PFSK-1 (cell line): ENCODE data around the gene ARMC3.

Source experiments
- FOXP2 ChIP-seq: optimal IDR thresholded peaks from 2 replicates; pipeline ENCODE3; 2011; ENCODE audit warnings: borderline replicate concordance, control low read depth, inconsistent platforms; ENCODE audit not compliant: insufficient read depth; ENCODE audit errors: extremely low read length, extremely low read depth
- POLR2AphosphoS5 ChIP-seq: IDR thresholded peaks from 2 replicates; pipeline ENCODE4 v1.6.1; 2012; ENCODE audit warnings: low read depth, mild to moderate bottlenecking, control low read depth, low read length, moderate library complexity
- SIN3A ChIP-seq: IDR thresholded peaks from 2 replicates; pipeline ENCODE4 v1.6.1; 2012; ENCODE audit warnings: mild to moderate bottlenecking, low read length, moderate library complexity, borderline replicate concordance; ENCODE audit not compliant: insufficient read depth
- TAF1 ChIP-seq: IDR thresholded peaks from 2 replicates; pipeline ENCODE4 v1.6.1; 2012; ENCODE audit warnings: low read length, control low read depth, borderline replicate concordance; ENCODE audit not compliant: insufficient read depth
- TF ChIP-seq, protein P1 (sequence below), 2 experiments: IDR thresholded peaks; 2 replicates each; pipeline versions ENCODE4 v1.6.1 to v1.8.0; 2011 to 2012; ENCODE audit warnings: low read depth in 2 of 2, low read length in 2 of 2, control low read depth in 1 of 2, inconsistent platforms in 1 of 2, mild to moderate bottlenecking in 1 of 2, moderate library complexity in 1 of 2; ENCODE audit not compliant: insufficient read depth in 1 of 2

Gene ARMC3

DNA sequence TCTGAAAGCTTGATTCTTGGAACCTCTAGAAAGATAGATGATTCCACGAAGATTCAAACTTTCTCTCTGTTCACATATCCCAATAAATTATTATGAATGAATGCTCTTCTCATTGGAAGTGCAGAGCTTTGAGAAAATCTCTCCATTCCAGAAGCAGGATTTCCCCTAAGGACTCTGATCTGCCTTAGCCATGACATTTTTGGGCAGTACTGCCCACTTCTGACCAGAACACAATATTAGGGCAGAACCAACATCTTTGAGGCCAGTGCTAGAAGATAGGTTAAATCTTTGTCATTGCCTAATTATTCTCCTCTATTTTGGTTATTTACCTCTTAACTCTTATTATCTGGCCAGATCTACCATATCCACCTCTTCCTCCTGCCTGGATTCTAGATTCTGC, 49.9 kb downstream of the ARMC3 start:
- TF ChIP-seq, protein P1, sequence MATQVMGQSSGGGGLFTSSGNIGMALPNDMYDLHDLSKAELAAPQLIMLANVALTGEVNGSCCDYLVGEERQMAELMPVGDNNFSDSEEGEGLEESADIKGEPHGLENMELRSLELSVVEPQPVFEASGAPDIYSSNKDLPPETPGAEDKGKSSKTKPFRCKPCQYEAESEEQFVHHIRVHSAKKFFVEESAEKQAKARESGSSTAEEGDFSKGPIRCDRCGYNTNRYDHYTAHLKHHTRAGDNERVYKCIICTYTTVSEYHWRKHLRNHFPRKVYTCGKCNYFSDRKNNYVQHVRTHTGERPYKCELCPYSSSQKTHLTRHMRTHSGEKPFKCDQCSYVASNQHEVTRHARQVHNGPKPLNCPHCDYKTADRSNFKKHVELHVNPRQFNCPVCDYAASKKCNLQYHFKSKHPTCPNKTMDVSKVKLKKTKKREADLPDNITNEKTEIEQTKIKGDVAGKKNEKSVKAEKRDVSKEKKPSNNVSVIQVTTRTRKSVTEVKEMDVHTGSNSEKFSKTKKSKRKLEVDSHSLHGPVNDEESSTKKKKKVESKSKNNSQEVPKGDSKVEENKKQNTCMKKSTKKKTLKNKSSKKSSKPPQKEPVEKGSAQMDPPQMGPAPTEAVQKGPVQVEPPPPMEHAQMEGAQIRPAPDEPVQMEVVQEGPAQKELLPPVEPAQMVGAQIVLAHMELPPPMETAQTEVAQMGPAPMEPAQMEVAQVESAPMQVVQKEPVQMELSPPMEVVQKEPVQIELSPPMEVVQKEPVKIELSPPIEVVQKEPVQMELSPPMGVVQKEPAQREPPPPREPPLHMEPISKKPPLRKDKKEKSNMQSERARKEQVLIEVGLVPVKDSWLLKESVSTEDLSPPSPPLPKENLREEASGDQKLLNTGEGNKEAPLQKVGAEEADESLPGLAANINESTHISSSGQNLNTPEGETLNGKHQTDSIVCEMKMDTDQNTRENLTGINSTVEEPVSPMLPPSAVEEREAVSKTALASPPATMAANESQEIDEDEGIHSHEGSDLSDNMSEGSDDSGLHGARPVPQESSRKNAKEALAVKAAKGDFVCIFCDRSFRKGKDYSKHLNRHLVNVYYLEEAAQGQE (IDR thresholded peaks at IDR 0.05; ENCODE audit: insufficient read depth in 1 of 2, low read depth in 2 of 2, low read length in 2 of 2): no peak
- no peak for TF ChIP-seq SIN3A
- no peak for TF ChIP-seq TAF1
- TF ChIP-seq POLR2AphosphoS5: no peak
- no peak for TF ChIP-seq FOXP2

GRCh38 chr10:22978287-22978686, 50.4 kb downstream of the ARMC3 start:
- TF ChIP-seq POLR2AphosphoS5 (no peak), FOXP2 (no peak), SIN3A (no peak)
- TF ChIP-seq, protein P1 (IDR thresholded peaks at IDR 0.05; ENCODE audit: insufficient read depth in 1 of 2, low read depth in 2 of 2, low read length in 2 of 2): no peak

DNA sequence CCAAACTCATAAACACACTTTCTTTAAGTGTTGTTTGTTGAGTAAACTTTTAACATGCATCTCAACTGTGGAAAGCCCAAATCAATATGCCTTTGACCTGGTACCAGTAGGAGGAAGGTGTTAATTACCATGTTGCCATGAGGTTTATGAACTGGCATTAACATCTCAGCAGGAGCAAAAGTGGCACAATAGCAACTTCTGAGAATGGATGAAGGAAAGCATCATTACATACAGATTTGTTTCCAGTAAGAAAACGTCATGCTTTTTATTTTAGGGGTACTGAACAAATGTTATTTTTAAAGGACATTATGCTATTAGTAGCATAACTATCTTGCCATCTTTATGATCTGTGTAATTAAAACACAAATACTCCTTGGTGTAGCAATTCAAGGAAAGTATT, 51.1 kb downstream of the ARMC3 start:
- TF ChIP-seq SIN3A (no peak), POLR2AphosphoS5 (no peak), TAF1 (no peak), FOXP2 (no peak)
- TF ChIP-seq, protein P1 (IDR thresholded peaks at IDR 0.05; ENCODE audit: insufficient read depth in 1 of 2, low read depth in 2 of 2, low read length in 2 of 2): no peak

- TF ChIP-seq FOXP2 (no peak), SIN3A (no peak), TAF1 (no peak)
- TF ChIP-seq, protein P1 (IDR thresholded peaks at IDR 0.05; ENCODE audit: insufficient read depth in 1 of 2, low read depth in 2 of 2, low read length in 2 of 2): no peak
Measured at GRCh38 chr10:22980822-22981221, 53.0 kb downstream of the ARMC3 start.

GRCh38 chr10:22984066-22984465, 56.2 kb downstream of the ARMC3 start:
- TF ChIP-seq FOXP2 (no peak), POLR2AphosphoS5 (no peak), SIN3A (no peak), TAF1 (no peak)
- TF ChIP-seq, protein P1 (IDR thresholded peaks at IDR 0.05; ENCODE audit: insufficient read depth in 1 of 2, low read depth in 2 of 2, low read length in 2 of 2): no peak
